ENCODE data around the gene RIPK4. TPM values are rescaled to one million over a fixed set of nuclear protein-coding genes. Genes with fewer than 3 reads are reported as not detected.

The RIPK4 gene
- total and polyA plus RNA-seq, 2 of the 13 experiments (the other 11 are each of a cell fraction or from before 2014, with no cell fraction given): 3.1 to 4.9 TPM

GRCh38 chr21:41766883-41767605 lies at the start of gene RIPK4 (continued):
- TF ChIP-seq GMEB1 (CRISPR knock-in tag; IDR thresholded peaks at IDR 0.05; ENCODE audit: borderline replicate concordance) (no peak; the same call in 1 of the 2 replicates), DRAP1 (CRISPR knock-in tag; IDR thresholded peaks at IDR 0.05) (peak; percentile 88), FOXP1 (IDR thresholded peaks at IDR 0.05) (no peak), FOXP1 (CRISPR knock-in tag; IDR thresholded peaks at IDR 0.05) (no peak), TARDBP (CRISPR knock-in tag; IDR thresholded peaks at IDR 0.05) (0 out of 2 replicates have a peak, but pooled peaks have one; percentile 43), TBP (CRISPR knock-in tag; IDR thresholded peaks at IDR 0.05) (0 out of 2 replicates have a peak, but pooled peaks have one; percentile 2), ZNF350 (CRISPR knock-in tag; IDR thresholded peaks at IDR 0.05; ENCODE audit: borderline replicate concordance, low read depth) (no peak), RFXANK (CRISPR knock-in tag; IDR thresholded peaks at IDR 0.05) (no peak), ISX (CRISPR knock-in tag; conservative IDR thresholded peaks at IDR 0.05) (0 out of 2 replicates have a peak, but pooled peaks have one; percentile 29), ZNF777 (CRISPR knock-in tag; IDR thresholded peaks at IDR 0.05) (peak; percentile 99), HNRNPL (IDR thresholded peaks at IDR 0.05; ENCODE audit: low read depth, low read length) (peak; percentile 45; the same call in 1 of the 2 replicates), YEATS2 (CRISPR knock-in tag; IDR thresholded peaks at IDR 0.05; ENCODE audit: borderline replicate concordance) (peak; percentile 51; the same call in 1 of the 2 replicates), SP5 (CRISPR knock-in tag; IDR thresholded peaks at IDR 0.05; ENCODE audit: borderline replicate concordance, low read depth) (peak; percentile 57; the same call in 1 of the 2 replicates), GABPA (IDR thresholded peaks at IDR 0.05; ENCODE audit: low read depth, low read length) (no peak), GABPA (CRISPR knock-in tag; IDR thresholded peaks at IDR 0.05; ENCODE audit: low read depth) (peak; percentile 85), ZNF333 (CRISPR knock-in tag; IDR thresholded peaks at IDR 0.05; ENCODE audit: borderline replicate concordance) (0 out of 2 replicates have a peak, but pooled peaks have one; percentile 20), MXD3 (CRISPR knock-in tag; IDR thresholded peaks at IDR 0.05) (peak; percentile 61; the same call in 1 of the 2 replicates), KDM2A (CRISPR knock-in tag; IDR thresholded peaks at IDR 0.05; ENCODE audit: borderline replicate concordance, low read depth) (peak; percentile 39; the same call in 1 of the 2 replicates), NR0B2 (CRISPR knock-in tag; IDR thresholded peaks at IDR 0.05) (no peak), ZNF619 (CRISPR knock-in tag; IDR thresholded peaks at IDR 0.05) (no peak), IRF9 (CRISPR knock-in tag; IDR thresholded peaks at IDR 0.05; ENCODE audit: borderline replicate concordance) (no peak; the same call in 1 of the 2 replicates), HMGXB3 (CRISPR knock-in tag; IDR thresholded peaks at IDR 0.05; ENCODE audit: borderline replicate concordance) (0 out of 2 replicates have a peak, but pooled peaks have one; percentile 45)
